ENCODE results near the gene DEFB132. TPM values are rescaled to one million over a fixed set of nuclear protein-coding genes. Genes with fewer than 3 reads are reported as not detected.

Gene DEFB132
- total and polyA plus RNA-seq, 2 of the 13 experiments (the other 11 are each of a cell fraction or from before 2014, with no cell fraction given): not detected

DNA sequence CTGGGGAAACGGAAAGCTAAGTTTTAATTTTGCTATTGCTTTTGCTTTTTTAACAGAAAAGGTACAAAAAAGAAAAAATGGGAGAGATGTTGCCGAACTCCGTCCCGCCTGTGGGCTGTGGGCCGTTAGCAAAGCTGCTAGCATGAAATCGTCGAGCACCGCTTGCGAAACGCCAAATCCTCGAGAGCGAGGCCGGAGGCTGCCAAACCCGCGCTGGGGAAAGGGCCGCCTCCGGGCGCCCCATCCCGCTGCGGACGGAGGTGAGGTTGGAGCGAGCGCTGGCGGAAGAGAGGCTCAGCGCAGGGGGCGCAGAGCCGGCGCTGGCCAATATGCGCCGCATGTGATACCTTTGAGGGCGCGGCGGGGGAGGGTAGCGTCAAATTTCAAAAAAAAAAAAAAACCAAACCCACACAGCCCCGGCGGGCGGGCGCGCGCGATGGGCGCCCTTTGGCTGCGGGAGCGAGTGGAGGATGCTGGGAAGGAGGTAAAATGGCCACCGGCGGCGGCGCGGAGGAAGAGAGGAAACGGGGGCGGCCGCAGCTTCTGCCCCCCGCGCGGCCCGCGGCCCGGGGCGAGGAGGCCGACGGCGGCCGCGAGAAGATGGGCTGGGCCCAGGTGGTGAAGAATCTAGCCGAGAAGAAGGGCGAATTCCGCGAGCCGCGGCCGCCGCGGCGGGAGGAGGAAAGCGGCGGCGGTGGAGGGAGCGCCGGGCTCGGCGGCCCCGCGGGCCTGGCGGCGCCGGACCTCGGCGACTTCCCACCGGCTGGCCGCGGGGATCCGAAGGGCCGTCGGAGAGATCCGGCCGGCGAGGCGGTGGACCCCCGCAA lies 39.8 kb downstream of the DEFB132 start, which contains the start of gene ZCCHC3 (continued):
- TF ChIP-seq, protein P1, sequence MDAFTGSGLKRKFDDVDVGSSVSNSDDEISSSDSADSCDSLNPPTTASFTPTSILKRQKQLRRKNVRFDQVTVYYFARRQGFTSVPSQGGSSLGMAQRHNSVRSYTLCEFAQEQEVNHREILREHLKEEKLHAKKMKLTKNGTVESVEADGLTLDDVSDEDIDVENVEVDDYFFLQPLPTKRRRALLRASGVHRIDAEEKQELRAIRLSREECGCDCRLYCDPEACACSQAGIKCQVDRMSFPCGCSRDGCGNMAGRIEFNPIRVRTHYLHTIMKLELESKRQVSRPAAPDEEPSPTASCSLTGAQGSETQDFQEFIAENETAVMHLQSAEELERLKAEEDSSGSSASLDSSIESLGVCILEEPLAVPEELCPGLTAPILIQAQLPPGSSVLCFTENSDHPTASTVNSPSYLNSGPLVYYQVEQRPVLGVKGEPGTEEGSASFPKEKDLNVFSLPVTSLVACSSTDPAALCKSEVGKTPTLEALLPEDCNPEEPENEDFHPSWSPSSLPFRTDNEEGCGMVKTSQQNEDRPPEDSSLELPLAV (CRISPR knock-in tag; conservative IDR thresholded peaks at IDR 0.05; ENCODE audit: low read depth): no peak
- TF ChIP-seq RBFOX2 (IDR thresholded peaks at IDR 0.05; ENCODE audit: low read depth, low read length): peak; percentile 100
- peak; percentile 91 for TF ChIP-seq ZNF367 (CRISPR knock-in tag; IDR thresholded peaks at IDR 0.05; ENCODE audit: borderline replicate concordance)
- TF ChIP-seq FOXA3 (CRISPR knock-in tag; IDR thresholded peaks at IDR 0.05): peak; percentile 90
- peak; percentile 99 for TF ChIP-seq ZNF878 (CRISPR knock-in tag; IDR thresholded peaks at IDR 0.05)
- TF ChIP-seq, protein P2, sequence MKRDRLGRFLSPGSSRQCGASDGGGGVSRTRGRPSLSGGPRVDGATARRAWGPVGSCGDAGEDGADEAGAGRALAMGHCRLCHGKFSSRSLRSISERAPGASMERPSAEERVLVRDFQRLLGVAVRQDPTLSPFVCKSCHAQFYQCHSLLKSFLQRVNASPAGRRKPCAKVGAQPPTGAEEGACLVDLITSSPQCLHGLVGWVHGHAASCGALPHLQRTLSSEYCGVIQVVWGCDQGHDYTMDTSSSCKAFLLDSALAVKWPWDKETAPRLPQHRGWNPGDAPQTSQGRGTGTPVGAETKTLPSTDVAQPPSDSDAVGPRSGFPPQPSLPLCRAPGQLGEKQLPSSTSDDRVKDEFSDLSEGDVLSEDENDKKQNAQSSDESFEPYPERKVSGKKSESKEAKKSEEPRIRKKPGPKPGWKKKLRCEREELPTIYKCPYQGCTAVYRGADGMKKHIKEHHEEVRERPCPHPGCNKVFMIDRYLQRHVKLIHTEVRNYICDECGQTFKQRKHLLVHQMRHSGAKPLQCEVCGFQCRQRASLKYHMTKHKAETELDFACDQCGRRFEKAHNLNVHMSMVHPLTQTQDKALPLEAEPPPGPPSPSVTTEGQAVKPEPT (CRISPR knock-in tag; IDR thresholded peaks at IDR 0.05; ENCODE audit: low read depth): peak; percentile 94
- peak; percentile 98 for TF ChIP-seq ZNF761 (CRISPR knock-in tag; conservative IDR thresholded peaks at IDR 0.05)
- TF ChIP-seq TP53 (CRISPR knock-in tag; conservative IDR thresholded peaks at IDR 0.05): peak; percentile 94
- TF ChIP-seq ZMYM3 (CRISPR knock-in tag; IDR thresholded peaks at IDR 0.05): peak; percentile 94
- TF ChIP-seq ZNF776 (CRISPR knock-in tag; IDR thresholded peaks at IDR 0.05): peak; percentile 93; the same call in 1 of the 2 replicates
- TF ChIP-seq, protein P3, sequence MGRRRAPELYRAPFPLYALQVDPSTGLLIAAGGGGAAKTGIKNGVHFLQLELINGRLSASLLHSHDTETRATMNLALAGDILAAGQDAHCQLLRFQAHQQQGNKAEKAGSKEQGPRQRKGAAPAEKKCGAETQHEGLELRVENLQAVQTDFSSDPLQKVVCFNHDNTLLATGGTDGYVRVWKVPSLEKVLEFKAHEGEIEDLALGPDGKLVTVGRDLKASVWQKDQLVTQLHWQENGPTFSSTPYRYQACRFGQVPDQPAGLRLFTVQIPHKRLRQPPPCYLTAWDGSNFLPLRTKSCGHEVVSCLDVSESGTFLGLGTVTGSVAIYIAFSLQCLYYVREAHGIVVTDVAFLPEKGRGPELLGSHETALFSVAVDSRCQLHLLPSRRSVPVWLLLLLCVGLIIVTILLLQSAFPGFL (CRISPR knock-in tag; IDR thresholded peaks at IDR 0.05): peak; percentile 89; the same call in 1 of the 2 replicates
- peak; percentile 81; the same call in 1 of the 2 replicates for TF ChIP-seq SPEN (CRISPR knock-in tag; IDR thresholded peaks at IDR 0.05; ENCODE audit: low read depth)
- no peak for TF ChIP-seq FOXA1 (IDR thresholded peaks at IDR 0.05)
- TF ChIP-seq FOXA1 (CRISPR knock-in tag; IDR thresholded peaks at IDR 0.05): peak; percentile 53
- TF ChIP-seq NFKB2 (CRISPR knock-in tag; IDR thresholded peaks at IDR 0.05; ENCODE audit: borderline replicate concordance): peak; percentile 99
- TF ChIP-seq ZNF839 (CRISPR knock-in tag; IDR thresholded peaks at IDR 0.05; ENCODE audit: borderline replicate concordance): 0 out of 2 replicates have a peak, but pooled peaks have one; percentile 54
- peak; percentile 84; the same call in 1 of the 2 replicates for TF ChIP-seq SMAD9 (CRISPR knock-in tag; IDR thresholded peaks at IDR 0.05)
- TF ChIP-seq, protein P4, sequence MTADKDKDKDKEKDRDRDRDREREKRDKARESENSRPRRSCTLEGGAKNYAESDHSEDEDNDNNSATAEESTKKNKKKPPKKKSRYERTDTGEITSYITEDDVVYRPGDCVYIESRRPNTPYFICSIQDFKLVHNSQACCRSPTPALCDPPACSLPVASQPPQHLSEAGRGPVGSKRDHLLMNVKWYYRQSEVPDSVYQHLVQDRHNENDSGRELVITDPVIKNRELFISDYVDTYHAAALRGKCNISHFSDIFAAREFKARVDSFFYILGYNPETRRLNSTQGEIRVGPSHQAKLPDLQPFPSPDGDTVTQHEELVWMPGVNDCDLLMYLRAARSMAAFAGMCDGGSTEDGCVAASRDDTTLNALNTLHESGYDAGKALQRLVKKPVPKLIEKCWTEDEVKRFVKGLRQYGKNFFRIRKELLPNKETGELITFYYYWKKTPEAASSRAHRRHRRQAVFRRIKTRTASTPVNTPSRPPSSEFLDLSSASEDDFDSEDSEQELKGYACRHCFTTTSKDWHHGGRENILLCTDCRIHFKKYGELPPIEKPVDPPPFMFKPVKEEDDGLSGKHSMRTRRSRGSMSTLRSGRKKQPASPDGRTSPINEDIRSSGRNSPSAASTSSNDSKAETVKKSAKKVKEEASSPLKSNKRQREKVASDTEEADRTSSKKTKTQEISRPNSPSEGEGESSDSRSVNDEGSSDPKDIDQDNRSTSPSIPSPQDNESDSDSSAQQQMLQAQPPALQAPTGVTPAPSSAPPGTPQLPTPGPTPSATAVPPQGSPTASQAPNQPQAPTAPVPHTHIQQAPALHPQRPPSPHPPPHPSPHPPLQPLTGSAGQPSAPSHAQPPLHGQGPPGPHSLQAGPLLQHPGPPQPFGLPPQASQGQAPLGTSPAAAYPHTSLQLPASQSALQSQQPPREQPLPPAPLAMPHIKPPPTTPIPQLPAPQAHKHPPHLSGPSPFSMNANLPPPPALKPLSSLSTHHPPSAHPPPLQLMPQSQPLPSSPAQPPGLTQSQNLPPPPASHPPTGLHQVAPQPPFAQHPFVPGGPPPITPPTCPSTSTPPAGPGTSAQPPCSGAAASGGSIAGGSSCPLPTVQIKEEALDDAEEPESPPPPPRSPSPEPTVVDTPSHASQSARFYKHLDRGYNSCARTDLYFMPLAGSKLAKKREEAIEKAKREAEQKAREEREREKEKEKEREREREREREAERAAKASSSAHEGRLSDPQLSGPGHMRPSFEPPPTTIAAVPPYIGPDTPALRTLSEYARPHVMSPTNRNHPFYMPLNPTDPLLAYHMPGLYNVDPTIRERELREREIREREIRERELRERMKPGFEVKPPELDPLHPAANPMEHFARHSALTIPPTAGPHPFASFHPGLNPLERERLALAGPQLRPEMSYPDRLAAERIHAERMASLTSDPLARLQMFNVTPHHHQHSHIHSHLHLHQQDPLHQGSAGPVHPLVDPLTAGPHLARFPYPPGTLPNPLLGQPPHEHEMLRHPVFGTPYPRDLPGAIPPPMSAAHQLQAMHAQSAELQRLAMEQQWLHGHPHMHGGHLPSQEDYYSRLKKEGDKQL (CRISPR knock-in tag; IDR thresholded peaks at IDR 0.05; ENCODE audit: low read depth): peak; percentile 80; the same call in 1 of the 2 replicates
- peak; percentile 98 for TF ChIP-seq BRD4 (CRISPR knock-in tag; IDR thresholded peaks at IDR 0.05)
- peak; percentile 97 for TF ChIP-seq KLF9 (CRISPR knock-in tag; IDR thresholded peaks at IDR 0.05; ENCODE audit: low read depth)

Data from HepG2 (cell line).